Subcutaneous adipose tissue (tissue), 4 donors: ENCODE measurements around the gene RHOT2. TPM values are rescaled to one million over a fixed set of nuclear protein-coding genes. Genes with fewer than 3 reads are reported as not detected.

ENCODE experiments used
- total RNA-seq, 4 donors: library from RNA; depleted of rRNA; stranded (reverse); fragments of >200 nt; gene quantifications; one replicate each; pipeline ENCODE4 v1.1.0, GENCODE V29; 2016
- TF ChIP-seq, protein P1 (sequence below): fragments of 450-650 bp; IDR thresholded peaks from one replicate; pipeline ENCODE4 v1.5.1; 2016; ENCODE audit warnings: low read depth, mild to moderate bottlenecking, control low read depth, antibody characterized with exemption, moderate library complexity

The RHOT2 gene
- total RNA-seq, 4 donors from 2014 or later = 26.2 to 75.4 (median 37.8) TPM

DNA sequence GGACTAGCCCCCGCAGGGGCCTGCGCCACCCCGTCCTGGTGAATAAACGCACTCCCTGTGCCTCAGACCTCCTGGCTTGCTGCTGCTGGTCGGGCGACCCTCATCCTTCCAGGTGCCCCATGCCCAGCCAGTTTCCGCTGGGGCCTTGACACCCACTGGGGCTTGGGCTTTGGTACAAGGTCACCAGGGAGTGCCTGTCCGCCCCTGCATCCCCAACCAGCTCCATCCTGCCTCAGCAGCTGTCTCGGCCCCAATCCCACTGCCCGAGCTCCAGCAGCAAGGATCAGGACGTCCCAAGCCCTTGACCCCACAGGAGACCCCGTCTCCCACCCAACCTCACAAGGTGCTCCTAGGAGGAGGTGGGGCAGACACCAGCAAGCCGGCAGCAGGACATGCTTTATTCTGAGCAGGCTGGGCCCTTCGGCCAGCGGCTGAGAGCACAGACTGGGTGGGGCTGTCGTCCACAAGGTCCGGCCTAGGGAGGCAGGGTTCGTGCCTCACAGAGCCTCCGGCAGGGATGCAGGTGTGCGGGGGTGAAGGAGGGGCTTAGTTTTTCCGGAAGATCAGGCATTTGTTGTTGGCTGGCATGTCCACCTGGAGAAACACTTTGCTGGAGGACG lies 33.8 kb upstream of the RHOT2 start:
- TF ChIP-seq, protein P1, sequence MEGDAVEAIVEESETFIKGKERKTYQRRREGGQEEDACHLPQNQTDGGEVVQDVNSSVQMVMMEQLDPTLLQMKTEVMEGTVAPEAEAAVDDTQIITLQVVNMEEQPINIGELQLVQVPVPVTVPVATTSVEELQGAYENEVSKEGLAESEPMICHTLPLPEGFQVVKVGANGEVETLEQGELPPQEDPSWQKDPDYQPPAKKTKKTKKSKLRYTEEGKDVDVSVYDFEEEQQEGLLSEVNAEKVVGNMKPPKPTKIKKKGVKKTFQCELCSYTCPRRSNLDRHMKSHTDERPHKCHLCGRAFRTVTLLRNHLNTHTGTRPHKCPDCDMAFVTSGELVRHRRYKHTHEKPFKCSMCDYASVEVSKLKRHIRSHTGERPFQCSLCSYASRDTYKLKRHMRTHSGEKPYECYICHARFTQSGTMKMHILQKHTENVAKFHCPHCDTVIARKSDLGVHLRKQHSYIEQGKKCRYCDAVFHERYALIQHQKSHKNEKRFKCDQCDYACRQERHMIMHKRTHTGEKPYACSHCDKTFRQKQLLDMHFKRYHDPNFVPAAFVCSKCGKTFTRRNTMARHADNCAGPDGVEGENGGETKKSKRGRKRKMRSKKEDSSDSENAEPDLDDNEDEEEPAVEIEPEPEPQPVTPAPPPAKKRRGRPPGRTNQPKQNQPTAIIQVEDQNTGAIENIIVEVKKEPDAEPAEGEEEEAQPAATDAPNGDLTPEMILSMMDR = no peak

DNA sequence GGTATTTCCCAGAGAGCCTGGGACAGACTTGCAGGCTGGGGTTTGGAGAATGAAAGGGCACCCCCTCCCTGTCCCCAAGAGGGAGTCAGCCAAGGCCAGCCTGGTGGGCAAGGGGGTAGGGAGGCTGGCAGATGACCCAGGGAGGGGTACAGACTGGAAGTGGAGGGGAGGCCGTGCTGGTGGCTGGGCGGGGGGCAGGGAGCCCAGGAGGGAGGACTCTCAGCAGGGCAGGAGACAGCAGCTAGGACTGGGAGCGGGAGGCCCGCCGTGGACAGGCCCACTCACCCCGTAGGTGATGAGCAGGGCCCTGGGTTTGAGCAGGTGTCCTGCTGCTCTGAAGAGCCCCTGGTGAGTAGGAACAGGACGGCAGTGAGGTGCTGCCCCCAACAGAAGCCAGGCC lies 32.9 kb upstream of the RHOT2 start:
- TF ChIP-seq, protein P1 = no peak

DNA sequence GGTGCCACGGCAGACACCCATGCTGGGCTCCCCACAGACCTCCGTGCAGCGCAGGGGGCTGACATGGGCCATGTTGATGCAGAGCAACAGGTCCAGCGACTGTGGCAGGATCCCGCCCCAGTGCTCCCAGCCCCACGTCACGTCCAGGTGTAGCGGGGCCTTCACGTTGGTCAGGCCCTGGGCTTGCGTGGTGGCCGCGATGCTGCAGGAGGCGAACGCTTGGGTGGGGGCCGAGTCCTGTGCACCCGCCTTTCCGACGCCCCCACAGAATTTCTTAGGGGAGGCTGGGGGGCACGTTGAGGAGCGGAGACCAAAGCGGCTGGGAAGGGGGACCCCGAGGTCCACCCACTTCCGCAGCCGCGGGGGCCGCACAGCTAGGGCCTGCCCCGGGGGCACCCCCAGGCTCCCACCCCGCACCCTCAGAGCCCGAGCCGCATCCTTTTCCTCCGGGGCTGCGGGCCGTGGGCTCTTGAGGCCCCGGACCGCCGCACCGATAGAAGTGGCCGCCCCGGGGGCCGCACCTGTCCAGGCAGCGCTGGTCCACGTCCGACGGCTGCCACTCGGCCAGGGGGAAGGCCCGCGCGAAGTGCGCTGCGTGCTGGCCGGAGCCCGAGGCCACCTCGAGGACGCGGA lies 32.2 kb upstream of the RHOT2 start:
- TF ChIP-seq, protein P1 = no peak

GRCh38 chr16:636206-637080 lies 31.5 kb upstream of the RHOT2 start, which contains the start of gene METTL26:
TSS of gene METTL26 (minus strand) at chr16:636305. CDS start at chr16:636290, 15 bp downstream.
- TF ChIP-seq, protein P1 = no peak

DNA sequence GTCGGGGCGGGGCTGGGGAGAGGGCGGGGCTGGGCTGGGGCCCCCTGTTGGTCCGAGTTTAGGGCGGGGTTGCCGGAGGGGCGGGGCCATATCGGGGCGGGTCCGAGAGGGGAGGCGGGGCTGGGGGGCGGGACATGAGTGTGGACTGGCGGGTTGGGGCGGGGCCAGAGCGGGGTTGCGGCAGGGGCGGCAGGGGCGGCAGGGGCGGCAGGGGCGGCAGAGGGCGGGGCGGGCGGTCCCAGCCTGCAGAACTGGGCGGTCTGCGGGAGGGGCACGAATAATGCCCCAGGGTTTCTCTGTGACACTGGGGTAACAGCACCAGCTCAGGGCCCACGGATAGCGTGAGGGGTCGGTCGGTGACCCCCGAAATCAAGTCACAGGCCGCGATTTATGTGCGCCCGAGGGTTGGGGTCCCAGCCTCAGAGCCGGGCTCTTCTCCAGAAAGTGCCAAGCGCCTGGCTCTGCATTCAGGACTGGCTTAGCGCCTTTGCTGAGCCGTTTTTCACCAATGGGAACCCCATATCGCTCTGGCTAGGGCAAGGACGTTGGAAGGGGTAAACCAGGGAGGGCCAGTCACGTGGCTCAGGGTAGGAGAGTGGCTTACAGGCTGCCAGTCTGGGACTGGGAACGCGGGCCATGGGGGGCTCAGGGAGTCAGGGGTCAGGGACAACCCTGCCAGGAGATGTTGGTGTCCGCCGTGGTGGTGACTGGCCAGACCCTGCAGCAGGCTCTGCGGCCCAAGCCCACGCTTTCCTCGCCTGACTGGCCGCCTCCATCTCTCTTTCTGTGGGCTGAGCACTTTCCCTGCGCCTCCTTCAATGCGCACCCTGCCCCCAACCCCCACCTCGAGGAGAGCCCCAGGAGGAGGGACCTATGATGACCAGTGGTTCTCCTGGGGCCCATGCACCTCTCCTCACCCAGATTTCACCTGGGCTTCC lies 30.6 kb upstream of the RHOT2 start:
- TF ChIP-seq, protein P1 = no peak

- TF ChIP-seq, protein P1 = no peak
These were observed 29.8 kb upstream of the RHOT2 start for GRCh38 chr16:638034-638543.
